AG10803 (cell line): Measurements from ENCODE around the gene ZNF385C.

Source experiments
- DNase-seq: peaks from one replicate; pipeline ENCODE4 v3.0.0; 2010; ENCODE audit warnings: low read depth
- H3K4me3 ChIP-seq: 2 replicates; pipeline ENCODE4 v1.5.1; 2011; ENCODE audit warnings: mild to moderate bottlenecking, low read length, control low read depth
- CTCF ChIP-seq: conservative IDR thresholded peaks from 2 replicates; pipeline ENCODE4 v1.5.1; 2011; ENCODE audit warnings: mild to moderate bottlenecking, low read length, control low read depth, inconsistent platforms

Gene ZNF385C

GRCh38 chr17:42031584-42031983 is 66.7 kb downstream of the ZNF385C start:
- no peak overlapping the region for H3K4me3 ChIP-seq
- DNase-seq: no peak
- no peak for TF ChIP-seq CTCF

GRCh38 chr17:42028791-42029127 is 69.5 kb downstream of the ZNF385C start:
- no peak overlapping the region for H3K4me3 ChIP-seq
- TF ChIP-seq CTCF: no peak
- DNase-seq: no peak

GRCh38 chr17:42027961-42028790 is 70.1 kb downstream of the ZNF385C start:
- no peak for DNase-seq
- peak; percentile 20; the same call in 1 of the 2 replicates for TF ChIP-seq CTCF
- no peak overlapping the region for H3K4me3 ChIP-seq

GRCh38 chr17:42027590-42027889 is 70.7 kb downstream of the ZNF385C start:
- DNase-seq: no peak
- H3K4me3 ChIP-seq: no peak overlapping the region
- TF ChIP-seq CTCF: no peak

- DNase-seq: no peak
- H3K4me3 ChIP-seq: no peak overlapping the region
- no peak for TF ChIP-seq CTCF
Observed at GRCh38 chr17:42026857-42027589, 71.2 kb downstream of the ZNF385C start.

GRCh38 chr17:42025936-42026335 is 72.3 kb downstream of the ZNF385C start:
- TF ChIP-seq CTCF: no peak
- H3K4me3 ChIP-seq: no peak overlapping the region
- no peak for DNase-seq

GRCh38 chr17:42025191-42025579 is 73.1 kb downstream of the ZNF385C start:
- H3K4me3 ChIP-seq: no peak overlapping the region
- no peak for TF ChIP-seq CTCF
- DNase-seq: no peak
